GDM1 (cell line): ENCODE results near the gene WDR82.
A peak's percentile ranks its signal among the peaks of the same experiment; 100 is the strongest.

ENCODE experiments used
- DNase-seq: peaks from one replicate; lab custom pipeline; 2025; lab: John Stamatoyannopoulos, UW

Gene WDR82, protein sequence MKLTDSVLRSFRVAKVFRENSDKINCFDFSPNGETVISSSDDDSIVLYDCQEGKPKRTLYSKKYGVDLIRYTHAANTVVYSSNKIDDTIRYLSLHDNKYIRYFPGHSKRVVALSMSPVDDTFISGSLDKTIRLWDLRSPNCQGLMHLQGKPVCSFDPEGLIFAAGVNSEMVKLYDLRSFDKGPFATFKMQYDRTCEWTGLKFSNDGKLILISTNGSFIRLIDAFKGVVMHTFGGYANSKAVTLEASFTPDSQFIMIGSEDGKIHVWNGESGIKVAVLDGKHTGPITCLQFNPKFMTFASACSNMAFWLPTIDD

DNA sequence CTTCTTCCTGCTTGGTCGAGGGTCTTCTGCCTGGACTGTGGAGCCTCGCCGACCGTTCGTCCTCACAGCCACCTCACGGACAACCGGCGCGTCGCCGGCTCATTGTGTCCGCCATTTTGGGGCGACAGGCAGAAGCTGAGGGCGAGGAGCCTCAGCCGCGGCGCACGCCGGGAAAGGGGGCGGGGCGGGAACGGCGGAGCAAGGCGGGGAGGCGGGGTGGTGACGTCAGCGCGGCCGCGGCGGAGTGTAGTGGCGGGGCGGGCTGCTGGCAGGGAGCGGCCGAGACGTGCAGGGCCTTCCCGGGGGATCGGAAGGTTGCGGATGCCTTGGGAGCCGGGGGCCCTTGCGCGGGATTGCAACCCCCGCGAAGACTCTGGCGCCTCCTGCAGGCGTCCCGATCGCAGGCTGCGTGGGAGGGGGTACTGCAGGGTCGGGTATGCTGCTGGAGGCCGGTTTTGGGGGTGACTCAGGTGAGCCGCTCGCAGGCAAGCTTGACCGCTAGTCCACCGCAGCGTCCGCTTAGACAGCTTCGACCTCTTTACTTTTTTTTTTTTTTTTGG lies at the start of gene WDR82:
Gene WDR82 (minus strand): TSS at position 140 of the 560 bp plus-strand sequence. CDS start 288 bp downstream, outside the sequence.
- DNase-seq = peak; percentile 93

GRCh38 chr3:52327486-52328290 lies 49.2 kb upstream of the WDR82 start:
- DNase-seq = no peak

GRCh38 chr3:52326976-52327375 lies 48.5 kb upstream of the WDR82 start:
- no peak for DNase-seq

DNA sequence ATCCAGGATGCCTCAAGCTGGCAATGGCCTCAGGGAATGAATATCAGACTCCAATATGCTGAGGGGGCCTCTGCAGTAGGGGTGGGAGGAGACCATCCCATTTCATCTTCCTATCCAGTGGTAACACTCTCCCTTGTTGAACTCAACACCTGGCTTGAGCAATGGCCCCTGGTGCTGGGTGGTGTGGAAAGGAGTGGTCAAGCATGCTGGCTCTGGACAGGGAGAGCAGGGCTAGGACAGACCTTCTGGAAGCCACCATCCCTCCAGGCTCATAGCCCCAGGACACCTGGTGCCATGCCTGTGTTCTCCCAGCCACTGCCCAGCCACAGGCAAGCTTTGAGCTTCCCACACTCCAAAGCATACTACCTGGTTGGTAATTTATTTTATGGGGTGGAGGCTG lies 47.2 kb upstream of the WDR82 start:
- no peak for DNase-seq

GRCh38 chr3:52324676-52325075 lies 46.2 kb upstream of the WDR82 start:
- DNase-seq = no peak

- DNase-seq = no peak
Measured at GRCh38 chr3:52323526-52324295, 45.3 kb upstream of the WDR82 start.

DNA sequence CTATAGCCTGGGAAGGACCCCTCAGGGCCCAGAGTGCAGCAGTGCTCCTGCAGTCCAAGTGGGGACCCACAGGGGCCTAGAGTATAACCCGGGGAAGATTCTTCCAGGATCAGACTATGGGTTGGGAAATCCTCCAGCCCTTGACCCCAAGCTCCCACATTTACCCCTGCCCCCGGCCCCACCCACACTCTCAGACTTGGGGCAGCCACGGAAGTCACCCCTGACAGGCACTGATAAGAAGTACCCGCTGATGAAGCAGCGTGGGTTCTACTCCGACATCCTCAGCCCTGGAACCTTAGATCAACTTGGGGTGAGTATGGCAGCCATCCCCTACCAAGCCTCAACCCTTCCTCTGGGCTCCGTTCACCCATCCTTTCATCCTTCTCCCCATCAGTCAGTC lies 44.0 kb upstream of the WDR82 start:
- no peak for DNase-seq

GRCh38 chr3:52321481-52321880 lies 43.0 kb upstream of the WDR82 start:
- DNase-seq = no peak

GRCh38 chr3:52319921-52320595 lies 41.6 kb upstream of the WDR82 start:
- DNase-seq = no peak

DNA sequence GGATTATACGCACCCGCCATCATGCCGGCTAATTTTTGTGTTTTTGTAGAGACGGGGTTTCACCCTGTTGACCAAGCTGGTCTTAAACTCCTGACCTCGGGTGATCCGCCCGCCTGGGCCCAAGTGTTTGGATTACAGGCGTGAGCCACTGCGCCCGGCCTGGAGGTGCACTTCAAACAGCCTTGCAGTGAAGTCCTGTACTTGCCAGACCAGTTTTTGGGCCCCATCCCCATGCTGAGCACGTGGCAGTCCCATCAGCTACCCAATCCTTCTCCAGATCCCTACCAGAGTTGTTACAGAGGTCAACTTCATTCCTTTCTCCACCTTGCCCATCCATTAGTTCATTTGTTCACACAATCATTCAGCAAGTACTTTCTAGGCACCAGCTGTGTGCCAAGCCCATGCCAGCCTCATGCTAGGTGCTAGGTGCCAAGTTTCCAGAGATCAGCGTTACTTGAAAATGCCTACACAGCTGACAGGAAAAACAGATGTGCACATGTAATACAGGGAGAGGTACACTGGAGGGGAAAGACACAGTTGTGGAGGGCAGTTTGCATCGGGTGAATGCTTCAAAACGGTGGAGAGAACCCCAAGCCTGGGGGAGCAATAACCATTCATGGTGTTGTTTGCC lies 39.9 kb upstream of the WDR82 start:
- DNase-seq = no peak

GRCh38 chr3:52317208-52318000 lies 39.0 kb upstream of the WDR82 start:
- DNase-seq = no peak

DNA sequence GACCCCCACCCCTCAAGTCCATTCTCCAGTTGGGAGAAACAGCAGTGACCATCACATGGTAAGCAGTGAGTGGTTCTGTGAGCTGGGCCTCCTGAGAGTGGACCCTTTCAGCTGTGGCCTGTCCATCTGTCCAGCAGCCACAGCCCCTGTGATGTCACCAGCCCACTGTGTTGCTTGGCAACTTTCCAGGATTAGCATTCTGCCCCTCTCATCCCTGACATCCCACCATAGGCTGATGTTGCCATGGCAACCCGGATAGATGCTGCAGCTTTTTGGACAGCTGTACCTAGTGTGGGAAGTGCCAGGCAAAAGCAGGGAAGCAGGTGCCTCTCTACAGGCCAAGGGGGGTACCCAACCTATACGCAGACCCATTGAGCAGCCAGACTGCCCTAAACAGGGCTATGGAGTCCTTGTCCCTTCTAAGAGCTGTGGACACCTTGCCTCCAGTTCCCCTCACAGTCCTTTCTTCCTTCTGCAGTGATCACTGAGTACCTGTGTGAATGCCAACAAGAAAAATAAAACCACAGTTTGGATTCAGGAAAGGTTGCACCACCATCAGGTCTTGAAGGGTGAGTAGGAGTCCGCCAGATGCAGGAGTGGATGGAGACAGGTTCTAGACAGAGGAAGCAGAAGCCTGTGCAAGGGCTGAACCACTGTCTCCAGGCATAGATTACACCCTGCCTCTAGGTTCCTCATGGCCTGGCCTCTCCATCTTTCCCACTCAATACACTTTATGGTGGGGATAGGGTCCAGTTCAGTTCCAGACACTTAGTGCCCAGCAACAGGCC lies 37.7 kb upstream of the WDR82 start, which contains the start of gene DNAH1:
Gene DNAH1 (plus strand): TSS at position 343 of the 788 bp plus-strand sequence. CDS start 6,124 bp downstream, outside the sequence.
- DNase-seq = no peak

DNA sequence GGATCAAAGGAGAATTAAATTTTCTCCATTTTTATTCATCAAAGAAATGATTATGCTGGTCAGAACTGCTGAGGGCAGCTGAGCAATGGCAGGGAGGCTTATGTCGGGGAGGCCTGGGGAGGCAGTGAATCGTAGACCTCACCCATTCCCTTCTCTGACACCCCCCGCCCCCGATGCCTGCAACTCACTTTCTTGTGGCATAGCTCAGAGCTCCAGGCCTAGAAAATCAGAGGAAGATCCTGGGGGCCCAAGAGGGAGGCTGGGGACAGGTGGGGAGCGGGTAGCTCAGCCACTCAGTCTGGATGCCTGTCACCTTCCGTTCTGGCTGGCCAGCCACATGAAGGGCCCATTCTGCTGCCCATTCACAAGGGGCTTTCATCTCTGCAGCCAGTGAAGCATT lies 36.6 kb upstream of the WDR82 start:
- DNase-seq = no peak

- DNase-seq = no peak
Measured at GRCh38 chr3:52314489-52314888, 36.0 kb upstream of the WDR82 start.

- no peak for DNase-seq
Measured at GRCh38 chr3:52313774-52314188, 35.3 kb upstream of the WDR82 start.

DNA sequence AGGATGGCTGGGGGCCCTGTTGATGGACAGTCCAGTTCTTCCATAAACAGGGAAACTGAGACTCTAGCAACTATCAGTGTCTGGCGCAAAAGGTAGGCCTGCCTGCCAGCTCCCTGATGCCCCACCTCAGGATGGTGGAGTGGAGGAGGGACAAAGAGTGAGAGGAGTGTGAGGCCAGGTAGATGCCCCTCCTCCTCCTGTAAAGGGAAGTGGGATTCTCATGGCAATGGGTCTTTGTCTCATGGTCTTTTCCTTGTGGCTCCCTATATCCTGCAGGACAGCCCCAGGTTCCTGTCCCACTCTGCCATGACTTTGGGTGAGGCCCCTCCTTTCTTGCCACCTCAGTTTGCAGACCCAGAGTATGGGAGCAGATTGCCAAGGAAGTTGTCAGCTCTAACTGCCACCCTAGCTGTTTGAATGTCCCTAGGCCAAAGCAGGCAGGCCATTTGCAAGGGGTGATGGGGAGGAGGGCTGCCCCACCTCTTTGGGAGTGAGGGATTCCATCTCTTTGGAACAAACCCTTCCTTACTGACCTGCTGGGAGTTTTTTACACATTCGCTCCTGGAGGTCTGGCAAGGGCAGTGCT lies 34.8 kb upstream of the WDR82 start:
- no peak for DNase-seq

- DNase-seq = no peak
Measured at GRCh38 chr3:52311576-52312119, 33.2 kb upstream of the WDR82 start.

DNA sequence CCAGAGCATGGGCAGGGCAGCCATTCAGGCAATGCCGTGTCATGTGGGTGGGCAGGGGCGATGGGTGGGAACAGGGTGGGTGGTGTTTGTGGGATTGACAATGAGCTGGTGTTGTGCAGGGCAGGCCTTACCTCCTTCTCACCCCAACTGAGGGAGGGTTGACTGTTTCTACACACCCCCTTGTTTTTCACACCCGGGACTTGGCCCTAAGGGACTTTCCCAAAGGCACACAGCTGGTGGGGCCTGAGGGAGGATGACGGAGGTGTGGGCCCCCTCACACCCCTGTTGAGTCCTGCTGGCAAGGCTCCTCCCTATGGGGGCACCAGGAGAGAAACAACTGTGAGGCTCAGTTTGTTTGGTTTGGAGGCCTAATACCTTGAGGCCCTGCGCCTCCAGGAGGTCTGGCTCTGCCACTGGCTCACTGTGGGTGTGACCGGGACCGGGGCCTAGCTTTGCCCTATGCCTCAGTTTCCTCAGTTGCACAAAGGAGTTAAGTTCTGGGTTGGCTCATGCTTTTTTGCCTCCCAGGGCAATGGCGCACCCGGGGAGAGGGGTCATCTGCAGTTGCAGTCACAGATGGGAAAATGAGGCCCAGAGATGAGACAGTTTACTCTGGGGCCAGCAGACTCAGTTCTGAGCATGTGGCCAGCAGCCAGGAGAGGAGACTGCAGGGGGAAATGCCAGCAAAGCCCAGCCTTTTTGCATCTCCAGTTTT lies 32.6 kb upstream of the WDR82 start:
- DNase-seq = no peak
